Prostate gland (tissue), 2 donors: ENCODE measurements around the gene RAB2B.

Source experiments
- CTCF ChIP-seq, 4 experiments: fragments of 200-600 bp in 2 of 4; fragments of 450-650 bp in 2 of 4; sonication (generic) in 2 of 4; IDR thresholded peaks; 1 replicate in 3 of 4; 2 replicates in 1 of 4; pipeline ENCODE4 v1.5.1; 2016 to 2019; ENCODE audit warnings: antibody characterized with exemption in 4 of 4, mild to moderate bottlenecking in 2 of 4, moderate library complexity in 2 of 4
- POLR2A ChIP-seq: fragments of 450-650 bp; IDR thresholded peaks from one replicate; pipeline ENCODE4 v1.6.1; 2016; ENCODE audit warnings: antibody characterized with exemption, mild to moderate bottlenecking
- POLR2AphosphoS5 ChIP-seq: sonication (generic); formaldehyde crosslinking; IDR thresholded peaks from one replicate; pipeline ENCODE4 v1.6.1; 2017; ENCODE audit warnings: antibody characterized with exemption

- peak; percentile 16 to 72 (median 62) for TF ChIP-seq CTCF (IDR thresholded peaks at IDR 0.05)
- peak; percentile 77 for TF ChIP-seq POLR2A
- peak; percentile 98 for TF ChIP-seq POLR2AphosphoS5
These were observed 20.7 kb downstream of the RAB2B start, which contains the start of gene CHD8 for GRCh38 chr14:21455912-21456667.
